ENCODE measurements around the gene HRAS. TPM values are rescaled to one million over a fixed set of nuclear protein-coding genes. Genes with fewer than 3 reads are reported as not detected.

HRAS gene
- total and polyA plus RNA-seq, 8 donors, result 10.4 to 130 (median 21.7) TPM

GRCh38 chr11:490186-490929, 45.0 kb downstream of the HRAS start:
- no peak overlapping the region for H3K4me3 ChIP-seq
- no peak for FAIRE-seq
- 93 to 95% methylated on average over 38 of the region's 38 CpGs for WGBS, 2 donors
- ATAC-seq, result no peak
- peaks cover 0 to 11% (median 4%) of the 10 kb centered on the region in 3 donors for H3K36me3 ChIP-seq
- no peak overlapping the region for H3K27ac ChIP-seq
- DNase-seq, result peak in 1 of 6 donors; percentile 71
- no peaks in the 10 kb centered on the region for H3K9me3 ChIP-seq
- H3K4me1 ChIP-seq, result no peaks in the 10 kb centered on the region
- TF ChIP-seq CTCF (IDR thresholded peaks at IDR 0.05), result no peak
- no peaks in the 10 kb centered on the region for H3K27me3 ChIP-seq
- intact Hi-C loops (cut with DNase I), result no loop called here

- TF ChIP-seq CTCF (IDR thresholded peaks at IDR 0.05), result no peak
- WGBS, 2 donors, result 93 to 96% methylated on average over 35 to 37 of the region's 37 CpGs
- no peak overlapping the region for H3K4me3 ChIP-seq
- H3K27ac ChIP-seq, result no peak overlapping the region
- intact Hi-C loops (cut with DNase I), result no loop called here
- no peaks in the 10 kb centered on the region for H3K4me1 ChIP-seq
- peaks cover 0 to 6% (median under 1%) of the 10 kb centered on the region in 3 donors for H3K36me3 ChIP-seq
- ATAC-seq (no peak), FAIRE-seq (no peak), DNase-seq (peak in 2 of 6 donors; percentile 27 to 79)
- H3K27me3 ChIP-seq, result no peaks in the 10 kb centered on the region
- H3K9me3 ChIP-seq, result no peaks in the 10 kb centered on the region
Observed at GRCh38 chr11:489610-490185, 45.7 kb downstream of the HRAS start.

GRCh38 chr11:488992-489391, 46.4 kb downstream of the HRAS start:
- Histone ChIP-seq H3K27ac (no peak overlapping the region), H3K36me3 (no peaks in the 10 kb centered on the region), H3K4me1 (no peaks in the 10 kb centered on the region), H3K4me3 (no peak overlapping the region), H3K27me3 (no peaks in the 10 kb centered on the region), H3K9me3 (no peaks in the 10 kb centered on the region)
- TF ChIP-seq CTCF (IDR thresholded peaks at IDR 0.05), result no peak
- intact Hi-C loops (cut with DNase I), result no loop called here
- FAIRE-seq (no peak), ATAC-seq (no peak), DNase-seq (peak in 2 of 6 donors; percentile 28 to 65)
- 91 to 93% methylated on average over 19 of the region's 19 CpGs for WGBS, 2 donors

- Histone ChIP-seq H3K4me1 (no peaks in the 10 kb centered on the region), H3K36me3 (no peaks in the 10 kb centered on the region), H3K4me3 (no peak overlapping the region), H3K9me3 (no peaks in the 10 kb centered on the region), H3K27ac (no peak overlapping the region), H3K27me3 (no peaks in the 10 kb centered on the region)
- intact Hi-C loops (cut with DNase I), result no loop called here
- 95% methylated on average over 19 of the region's 19 CpGs for WGBS, 2 donors
- TF ChIP-seq CTCF (IDR thresholded peaks at IDR 0.05), result no peak
- no peak for FAIRE-seq
- DNase-seq, result peak in 3 of 6 donors; percentile 19 to 70 (median 51)
- no peak for ATAC-seq
Observed at GRCh38 chr11:488579-488978, 46.8 kb downstream of the HRAS start.

GRCh38 chr11:488062-488461, 47.3 kb downstream of the HRAS start:
- H3K27me3 ChIP-seq, result no peaks in the 10 kb centered on the region
- 89 to 93% methylated on average over 20 to 25 of the region's 25 CpGs for WGBS, 2 donors
- no peaks in the 10 kb centered on the region for H3K4me1 ChIP-seq
- DNase-seq, result peak in 2 of 6 donors; percentile 46 to 51
- FAIRE-seq, result no peak
- no peak overlapping the region for H3K27ac ChIP-seq
- no peak overlapping the region for H3K4me3 ChIP-seq
- TF ChIP-seq CTCF (IDR thresholded peaks at IDR 0.05), result no peak
- intact Hi-C loops (cut with DNase I), result no loop called here
- no peaks in the 10 kb centered on the region for H3K36me3 ChIP-seq
- ATAC-seq, result no peak
- no peaks in the 10 kb centered on the region for H3K9me3 ChIP-seq

All from pancreas (tissue), 10 donors.